Measurements from ENCODE around the gene NBEA.

Gene NBEA

GRCh38 chr13:35478271-35479037 is 536.4 kb downstream of the NBEA start:
- DNase-seq = no peak

DNA sequence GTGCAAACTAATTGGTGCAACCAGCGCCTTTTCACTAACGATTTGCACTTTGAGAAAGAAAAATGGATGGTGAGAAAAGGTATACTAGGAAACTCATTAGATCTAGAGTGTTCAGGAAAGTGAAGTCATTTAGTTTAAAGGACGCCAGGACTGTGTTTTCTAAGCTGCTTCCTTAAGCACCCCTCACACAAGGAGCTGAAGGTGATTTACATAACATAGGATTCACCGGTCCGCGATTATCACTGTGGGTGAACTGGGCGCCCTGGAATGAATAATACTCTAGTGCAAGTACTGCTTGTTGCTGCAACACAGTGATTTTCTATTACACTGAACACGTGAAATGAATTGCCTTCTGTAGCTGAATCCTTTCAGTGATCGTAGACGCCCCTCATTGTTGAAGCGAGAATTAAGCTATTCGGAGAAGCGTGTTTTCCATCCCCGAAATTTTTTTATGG is 537.0 kb downstream of the NBEA start:
- DNase-seq = no peak

GRCh38 chr13:35479706-35480105 is 537.6 kb downstream of the NBEA start:
- no peak for DNase-seq

DNA sequence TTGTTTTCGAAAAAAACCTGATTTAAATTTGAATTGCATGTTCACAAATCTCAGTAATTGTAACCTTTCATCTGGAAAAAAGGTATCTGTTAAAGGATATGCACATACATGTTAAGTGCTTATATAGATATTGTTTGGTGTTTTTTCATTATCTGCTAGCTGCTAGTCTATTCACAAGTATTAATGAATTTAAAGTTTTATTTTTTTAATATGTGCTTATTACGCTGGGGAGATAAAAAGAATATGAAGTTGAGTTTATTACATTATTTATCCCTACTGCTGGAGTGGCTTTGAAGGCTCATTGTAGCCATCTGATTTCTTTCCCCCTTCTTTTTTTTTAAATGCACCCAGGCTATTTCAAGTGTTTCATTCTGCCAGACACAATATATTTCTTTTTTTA is 538.3 kb downstream of the NBEA start:
- DNase-seq = no peak

DNA sequence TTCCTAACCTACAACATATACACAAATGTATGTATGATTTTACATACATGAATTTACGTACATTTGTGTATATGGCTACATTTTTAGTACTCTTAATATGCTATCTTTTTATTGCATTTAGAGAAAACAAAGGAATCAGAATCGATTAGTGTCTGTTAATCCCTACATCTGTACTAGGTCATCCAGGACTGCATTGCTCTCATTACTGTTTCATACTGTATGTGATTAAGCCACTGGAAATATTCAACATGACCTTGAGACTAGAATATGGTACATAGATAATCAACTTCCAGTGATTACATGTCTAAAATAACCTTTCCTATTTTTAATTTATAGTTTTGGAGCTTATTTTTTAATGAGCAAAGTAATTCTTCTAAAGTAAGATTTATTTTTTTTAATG is 539.7 kb downstream of the NBEA start:
- DNase-seq = no peak

DNA sequence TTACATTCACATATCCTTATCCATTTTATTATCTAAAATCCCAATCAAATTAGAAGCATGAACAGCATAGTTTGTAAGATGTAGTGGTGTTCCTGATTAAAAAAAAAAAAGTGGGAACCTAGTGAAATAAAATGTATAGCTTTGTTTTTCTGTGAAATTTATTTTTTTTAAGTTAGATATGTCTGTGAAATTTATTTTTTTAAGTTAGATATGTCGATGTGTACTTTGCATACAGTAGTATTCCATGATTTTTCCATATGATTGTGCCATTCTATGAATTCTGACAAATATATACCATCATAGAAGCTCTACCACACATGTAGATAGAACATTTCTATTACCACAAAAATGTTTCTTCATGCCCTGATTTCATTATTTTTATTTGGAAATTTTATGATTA is 540.5 kb downstream of the NBEA start:
- no peak for DNase-seq

GRCh38 chr13:35483761-35484160 is 541.7 kb downstream of the NBEA start:
- DNase-seq = no peak

GRCh38 chr13:35484384-35484783 is 542.3 kb downstream of the NBEA start:
- DNase-seq = no peak

DNA sequence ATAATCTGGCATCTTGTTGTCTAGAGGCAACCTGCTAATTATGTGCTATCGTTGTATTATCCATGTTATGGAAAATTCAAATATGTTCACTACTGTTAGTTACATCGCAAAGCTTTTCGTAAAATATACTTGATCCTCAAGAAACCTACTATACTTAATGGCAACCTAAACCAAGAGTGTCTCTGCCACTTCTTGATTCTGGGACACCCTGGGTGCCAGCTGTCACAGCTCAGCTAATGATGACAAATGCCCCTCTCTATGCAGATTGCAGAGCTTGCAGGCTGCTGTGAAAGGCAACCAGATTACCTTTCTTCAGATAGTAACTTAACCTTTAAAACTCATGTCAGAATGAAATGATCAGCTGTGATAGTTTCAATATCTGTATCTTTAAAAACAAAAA is 543.4 kb downstream of the NBEA start:
- DNase-seq = no peak

GRCh38 chr13:35489050-35489449 is 547.0 kb downstream of the NBEA start:
- DNase-seq = no peak

DNA sequence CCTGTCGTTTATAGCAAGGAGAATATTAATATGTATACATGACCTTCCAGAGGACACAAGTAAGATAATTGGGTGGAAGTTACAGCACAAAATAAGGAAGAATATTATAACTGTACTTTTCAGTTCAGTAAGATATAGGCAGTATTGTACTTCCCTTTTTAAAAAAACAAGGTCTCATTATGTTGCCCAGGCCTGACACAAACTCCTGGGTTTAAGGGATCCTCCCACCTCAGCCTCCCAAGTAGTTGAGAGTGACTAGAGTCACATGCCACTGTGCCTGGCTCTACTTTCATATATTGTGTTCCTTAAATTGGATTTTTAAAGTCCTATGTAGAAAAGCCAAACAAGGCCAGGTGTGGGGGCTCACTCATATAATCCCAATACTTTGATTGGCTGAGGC is 553.9 kb downstream of the NBEA start:
- DNase-seq = no peak

DNA sequence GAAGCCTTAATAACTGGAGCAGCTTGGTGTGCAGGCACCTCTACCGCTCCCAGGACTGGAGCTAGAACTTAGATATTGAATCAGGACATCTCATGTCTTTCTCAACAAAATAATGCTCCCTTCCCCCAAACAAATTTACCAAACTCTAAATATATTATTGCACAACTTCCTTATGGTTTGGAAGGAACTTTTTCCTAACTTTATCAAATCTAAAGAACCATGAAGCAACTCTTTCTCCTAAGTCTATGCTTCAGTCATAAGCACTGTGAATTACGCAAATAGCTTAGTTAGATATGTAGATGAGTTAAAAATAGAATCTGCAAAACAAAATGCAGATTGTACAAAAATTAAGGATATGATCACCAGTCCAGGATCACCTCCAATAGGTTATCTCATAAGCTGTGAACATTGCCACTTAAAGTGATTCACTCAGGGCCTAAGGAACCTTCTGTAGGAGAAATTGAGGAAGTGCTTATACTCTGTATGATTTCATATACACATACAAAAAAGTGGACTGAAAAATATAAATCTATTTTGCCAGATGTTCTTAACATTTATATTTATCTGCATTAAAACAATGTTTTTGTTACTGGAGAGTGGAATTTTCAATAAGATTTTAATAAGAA is 554.8 kb downstream of the NBEA start:
- no peak for DNase-seq

- no peak for DNase-seq
Observed at GRCh38 chr13:35498231-35498630, 556.2 kb downstream of the NBEA start.

DNA sequence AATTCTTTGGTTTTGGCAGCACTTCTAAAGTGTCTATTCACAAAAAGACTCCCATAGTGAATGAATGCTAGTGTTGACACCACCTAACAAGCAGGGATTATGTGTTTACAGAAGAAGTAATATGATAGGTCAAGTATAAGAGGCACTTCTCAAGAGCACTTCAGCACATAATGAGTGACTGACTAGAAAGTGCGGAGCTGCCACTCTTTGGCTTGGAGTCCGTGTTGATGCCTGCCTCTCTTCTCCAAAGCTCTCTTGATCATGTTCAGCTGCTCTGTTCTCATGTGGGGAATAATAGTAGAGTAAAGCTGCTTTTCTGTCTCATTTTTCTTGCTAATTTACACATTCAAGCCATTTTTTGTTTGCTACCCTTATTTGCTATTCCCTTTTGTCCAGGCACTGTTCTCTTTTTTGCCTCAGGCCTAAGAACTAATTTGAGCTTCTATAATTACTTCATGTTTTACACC is 557.2 kb downstream of the NBEA start:
- DNase-seq = no peak

GRCh38 chr13:35499676-35500075 is 557.6 kb downstream of the NBEA start:
- no peak for DNase-seq

DNA sequence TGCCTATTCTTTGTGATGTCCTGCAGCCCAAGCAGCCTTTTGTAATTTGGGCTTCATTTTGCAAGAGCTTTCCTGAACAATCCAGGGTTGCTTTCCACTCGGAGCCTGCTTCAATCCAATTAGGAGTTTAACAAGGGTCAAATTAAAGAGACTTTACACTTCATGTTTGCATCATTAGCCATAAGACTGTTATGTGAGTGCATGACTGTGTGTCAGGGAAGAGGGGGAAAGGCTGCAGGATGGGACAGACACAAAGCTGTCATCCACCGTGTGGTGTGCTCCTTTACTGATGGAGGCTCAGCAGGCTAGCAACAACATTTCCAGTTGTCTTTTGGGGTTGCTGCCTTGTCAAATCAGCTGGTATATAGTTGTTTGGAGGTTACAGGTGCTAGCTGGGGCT is 558.1 kb downstream of the NBEA start:
- DNase-seq = no peak

GRCh38 chr13:35501661-35502235 is 559.7 kb downstream of the NBEA start:
- no peak for DNase-seq

GRCh38 chr13:35502456-35502855 is 560.4 kb downstream of the NBEA start:
- no peak for DNase-seq

DNA sequence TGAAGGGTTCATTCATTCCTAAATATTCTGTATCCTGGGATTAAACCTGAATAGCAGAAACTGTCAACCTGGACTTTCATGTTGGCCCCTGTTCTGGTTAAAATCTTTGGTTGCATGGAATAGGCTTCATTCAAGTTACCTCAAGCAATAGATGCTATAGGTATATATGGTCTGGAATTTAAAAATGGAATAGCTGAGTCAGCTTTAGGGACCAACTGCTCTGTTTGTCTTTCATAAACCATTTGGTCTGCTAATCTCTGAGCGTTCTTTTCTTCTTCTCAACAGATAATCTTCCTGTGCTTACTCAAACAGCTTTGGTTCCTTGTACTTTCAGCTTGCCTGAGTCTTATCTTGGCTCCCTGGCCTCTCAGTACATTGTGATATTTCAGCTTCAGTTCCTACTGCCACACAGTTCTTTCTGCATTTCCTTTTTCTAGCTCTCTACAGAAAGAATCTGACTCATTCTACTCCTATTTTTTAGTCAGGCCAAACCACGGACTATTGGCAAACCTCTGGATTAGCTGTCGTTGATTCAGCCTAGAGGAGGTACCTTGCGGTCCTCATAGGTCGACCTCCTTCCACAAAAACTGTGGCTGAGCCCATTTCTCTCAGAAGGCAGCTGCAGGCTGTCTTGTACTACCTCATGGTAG is 570.3 kb downstream of the NBEA start:
- DNase-seq = no peak

GRCh38 chr13:35514061-35514477 is 572.0 kb downstream of the NBEA start:
- DNase-seq = no peak

DNA sequence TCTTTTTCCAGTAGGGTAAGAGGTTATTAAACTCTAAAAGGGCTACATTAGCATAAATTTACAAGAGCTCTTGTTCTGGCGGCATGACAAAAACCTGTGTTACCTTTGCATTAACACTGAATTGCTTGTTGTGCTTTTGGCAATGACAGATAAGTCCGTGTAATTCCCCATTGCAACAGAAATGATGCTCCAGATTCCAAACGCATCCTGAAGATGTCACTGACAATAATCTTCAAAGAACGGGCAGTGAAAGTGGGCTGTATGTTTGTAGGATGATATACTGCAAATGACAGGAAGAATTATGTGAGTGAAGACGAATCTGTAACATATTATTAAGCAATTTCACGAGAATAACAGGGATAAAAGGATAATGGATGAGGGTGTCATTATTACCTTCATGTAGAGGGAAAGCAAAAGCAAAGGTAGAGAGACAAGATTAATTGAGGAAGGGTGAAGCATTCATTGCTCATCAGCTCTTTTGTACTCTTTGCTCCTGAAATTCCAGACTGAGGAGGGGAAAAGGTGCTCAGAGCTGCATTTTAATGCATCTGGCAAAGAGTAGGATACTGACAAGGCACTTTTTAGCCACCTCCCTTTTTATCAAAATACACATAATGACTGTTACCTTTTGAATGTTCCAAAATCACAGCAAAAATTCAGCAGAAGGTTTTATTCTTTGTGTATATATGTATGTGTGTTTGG is 572.9 kb downstream of the NBEA start:
- no peak for DNase-seq

- DNase-seq = no peak
Observed at GRCh38 chr13:35518337-35518946, 576.4 kb downstream of the NBEA start.

DNA sequence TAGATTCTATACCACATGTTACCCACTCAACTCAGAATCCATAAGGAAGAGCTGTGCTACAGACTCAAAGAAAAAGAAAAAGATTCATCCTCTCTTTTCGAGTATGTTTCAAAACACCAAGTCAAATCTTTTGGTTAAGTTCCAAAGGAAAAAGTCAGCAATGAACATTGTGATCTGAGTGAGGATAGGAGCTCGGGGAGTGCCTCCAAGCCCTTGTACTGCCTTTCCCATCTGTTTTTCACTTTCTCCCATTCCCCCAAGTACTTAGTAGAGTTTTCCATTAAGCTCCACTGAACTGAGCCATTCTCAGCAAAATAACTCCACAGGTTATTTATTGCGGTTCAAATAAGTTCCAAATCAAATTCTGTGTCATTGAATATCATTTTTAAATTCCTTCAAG is 582.1 kb downstream of the NBEA start:
- no peak for DNase-seq
